ENCODE data around the gene HLCS.
"Not testable (repeated sequence)": the region's sequence is repeated elsewhere in the genome, so short reads cannot be mapped to it uniquely, and the experiment has no call there.

The HLCS gene

GRCh38 chr21:36989699-36990507 lies 23.4 kb upstream of the HLCS start:
- Histone ChIP-seq H3F3A (ENCODE audit: low read depth) (no peaks in the 10 kb centered on the region), H4K20me1 (ENCODE audit: insufficient read depth, low read length, poor library complexity, severe bottlenecking) (no peaks in the 10 kb centered on the region), H3K4me1 (ENCODE audit: insufficient read depth, low read length, poor library complexity, severe bottlenecking) (peaks cover 20% of the 10 kb centered on the region), H3K36me3 (ENCODE audit: insufficient read depth, low read length) (no peaks in the 10 kb centered on the region), H2AFZ (ENCODE audit: low read length) (peak overlapping the region; percentile 95), H3K4me3 (ENCODE audit: low read length, poor library complexity, severe bottlenecking) (peak overlapping the region; percentile 78), H3K9ac (ENCODE audit: low read depth, low read length, poor library complexity, severe bottlenecking) (peak overlapping the region; percentile 69), H3K4me2 (ENCODE audit: low read depth, low read length, poor library complexity, severe bottlenecking) (peak overlapping the region; percentile 66), H3K9me2 (replicated peaks; ENCODE audit: low read depth, low read length) (no peaks in the 10 kb centered on the region), H3K79me2 (ENCODE audit: insufficient read depth, low read length) (no peaks in the 10 kb centered on the region), H3K9me3 (ENCODE audit: insufficient read depth, low read depth, low read length) (no peaks in the 10 kb centered on the region), H3K27me3 (ENCODE audit: insufficient read depth, low read length, poor library complexity, severe bottlenecking) (no peaks in the 10 kb centered on the region)
- TF ChIP-seq EZH2phosphoT487 (IDR thresholded peaks at IDR 0.05; ENCODE audit: borderline replicate concordance) (no peak), CTCF (conservative IDR thresholded peaks at IDR 0.05; ENCODE audit: low read length) (peak; percentile 66)

GRCh38 chr21:36989199-36989698 lies 22.8 kb upstream of the HLCS start:
- H3K27me3 ChIP-seq (ENCODE audit: insufficient read depth, low read length, poor library complexity, severe bottlenecking); H3K9me2 ChIP-seq (replicated peaks; ENCODE audit: low read depth, low read length); H3K9me3 ChIP-seq (ENCODE audit: insufficient read depth, low read depth, low read length); H3F3A ChIP-seq (ENCODE audit: low read depth); H3K36me3 ChIP-seq (ENCODE audit: insufficient read depth, low read length); H4K20me1 ChIP-seq (ENCODE audit: insufficient read depth, low read length, poor library complexity, severe bottlenecking); H3K79me2 ChIP-seq (ENCODE audit: insufficient read depth, low read length): not testable (repeated sequence)
- Histone ChIP-seq H2AFZ (ENCODE audit: low read length) (peak overlapping the region; percentile 95), H3K4me1 (ENCODE audit: insufficient read depth, low read length, poor library complexity, severe bottlenecking) (peaks cover 20% of the 10 kb centered on the region), H3K4me2 (ENCODE audit: low read depth, low read length, poor library complexity, severe bottlenecking) (peak overlapping the region; percentile 66), H3K9ac (ENCODE audit: low read depth, low read length, poor library complexity, severe bottlenecking) (peak overlapping the region; percentile 69), H3K4me3 (ENCODE audit: low read length, poor library complexity, severe bottlenecking) (peak overlapping the region; percentile 78)

GRCh38 chr21:36988536-36988935 lies 22.1 kb upstream of the HLCS start:
- TF ChIP-seq EZH2phosphoT487 (IDR thresholded peaks at IDR 0.05; ENCODE audit: borderline replicate concordance) = no peak
- no peak for TF ChIP-seq CTCF (conservative IDR thresholded peaks at IDR 0.05; ENCODE audit: low read length)
- H3F3A ChIP-seq (ENCODE audit: low read depth) = no peaks in the 10 kb centered on the region
- no peak overlapping the region for H3K4me3 ChIP-seq (ENCODE audit: low read length, poor library complexity, severe bottlenecking)
- H2AFZ ChIP-seq (ENCODE audit: low read length) = no peak overlapping the region
- peak overlapping the region; percentile 46 for H3K4me2 ChIP-seq (ENCODE audit: low read depth, low read length, poor library complexity, severe bottlenecking)
- H3K9me3 ChIP-seq (ENCODE audit: insufficient read depth, low read depth, low read length) = no peaks in the 10 kb centered on the region
- no peaks in the 10 kb centered on the region for H3K27me3 ChIP-seq (ENCODE audit: insufficient read depth, low read length, poor library complexity, severe bottlenecking)
- no peaks in the 10 kb centered on the region for H4K20me1 ChIP-seq (ENCODE audit: insufficient read depth, low read length, poor library complexity, severe bottlenecking)
- H3K36me3 ChIP-seq (ENCODE audit: insufficient read depth, low read length) = no peaks in the 10 kb centered on the region
- no peaks in the 10 kb centered on the region for H3K9me2 ChIP-seq (replicated peaks; ENCODE audit: low read depth, low read length)
- H3K79me2 ChIP-seq (ENCODE audit: insufficient read depth, low read length) = no peaks in the 10 kb centered on the region
- H3K4me1 ChIP-seq (ENCODE audit: insufficient read depth, low read length, poor library complexity, severe bottlenecking) = peaks cover 20% of the 10 kb centered on the region
- no peak overlapping the region for H3K9ac ChIP-seq (ENCODE audit: low read depth, low read length, poor library complexity, severe bottlenecking)

Data from Loucy (cell line).